ENCODE measurements around the gene RNF224. TPM values are rescaled to one million over a fixed set of nuclear protein-coding genes. Genes with fewer than 3 reads are reported as not detected.
A peak's percentile ranks its signal among the peaks of the same experiment; 100 is the strongest.

The RNF224 gene
- polyA plus RNA-seq, 2 of the 4 experiments (the other 2 are of a cell fraction) = 0.04 TPM; not detected in 1

GRCh38 chr9:137200311-137201204 lies 26.7 kb upstream of the RNF224 start, which contains the start of gene TPRN (continued):
- TF ChIP-seq REST (IDR thresholded peaks at IDR 0.05) (no peak), POLR2A (IDR thresholded peaks at IDR 0.05; ENCODE audit: low read length) (peak; percentile 82), PHF8 (IDR thresholded peaks at IDR 0.05; ENCODE audit: borderline replicate concordance, low read depth) (0 out of 2 replicates have a peak, but pooled peaks have one; percentile 29)
- TF ChIP-seq, protein P1, sequence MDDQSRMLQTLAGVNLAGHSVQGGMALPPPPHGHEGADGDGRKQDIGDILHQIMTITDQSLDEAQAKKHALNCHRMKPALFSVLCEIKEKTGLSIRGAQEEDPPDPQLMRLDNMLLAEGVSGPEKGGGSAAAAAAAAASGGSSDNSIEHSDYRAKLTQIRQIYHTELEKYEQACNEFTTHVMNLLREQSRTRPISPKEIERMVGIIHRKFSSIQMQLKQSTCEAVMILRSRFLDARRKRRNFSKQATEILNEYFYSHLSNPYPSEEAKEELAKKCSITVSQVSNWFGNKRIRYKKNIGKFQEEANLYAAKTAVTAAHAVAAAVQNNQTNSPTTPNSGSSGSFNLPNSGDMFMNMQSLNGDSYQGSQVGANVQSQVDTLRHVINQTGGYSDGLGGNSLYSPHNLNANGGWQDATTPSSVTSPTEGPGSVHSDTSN (IDR thresholded peaks at IDR 0.05) = no peak

DNA sequence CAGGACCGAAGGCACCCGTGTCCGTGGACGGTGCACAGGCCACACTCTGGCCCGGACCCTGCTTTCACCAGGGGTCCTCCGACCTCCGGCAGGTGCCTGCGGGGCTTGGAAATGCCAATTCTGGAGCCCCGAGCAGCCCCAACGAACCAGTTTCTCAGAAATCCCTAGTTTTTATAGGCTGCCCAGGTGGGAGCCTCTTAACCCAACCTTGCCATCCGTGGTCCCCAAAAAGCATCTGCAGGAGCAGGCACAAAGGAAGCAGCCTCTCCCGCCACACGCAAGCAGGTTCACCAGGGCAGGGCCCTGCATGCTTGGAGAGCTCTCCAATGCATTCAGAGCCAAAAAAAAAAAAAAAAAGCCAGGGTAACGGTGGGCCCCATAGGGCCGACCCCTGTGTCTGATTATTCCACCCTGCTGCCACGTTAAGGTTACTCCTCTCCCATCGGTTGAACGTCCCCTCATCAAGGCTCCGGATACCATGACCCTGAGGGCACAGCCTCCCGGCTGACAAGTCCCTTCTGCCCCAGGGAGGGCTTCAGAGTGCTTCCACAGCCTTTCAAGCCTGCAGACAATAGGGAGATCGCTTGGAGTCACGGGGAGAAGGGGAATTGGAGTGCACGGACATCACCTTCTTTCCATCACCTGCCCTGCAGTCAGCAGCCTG lies 26.0 kb upstream of the RNF224 start:
- ChIA-PET CTCF (interaction anchor here (1.2 to 3.7 kb wide), 8 partner anchors 9 to 172 kb away, joined by 3 to 17 read pairs (median 6); partner anchors contain the start of genes ANAPC2, RNF224 and SSNA1), POLR2A (interaction anchor here (0.6 to 2.5 kb wide), 19 partner anchors 9 to 849 kb away, joined by 3 to 38 read pairs (median 4); partner anchors contain the start of genes ANAPC2, CYSRT1, MAN1B1 and SSNA1)
- peak overlapping the region; percentile 80 to 87 for H3K27ac ChIP-seq
- H3K4me2 ChIP-seq = peak overlapping the region; percentile 83
- no peak for FAIRE-seq
- 40% methylated on average over 18 of the region's 23 CpGs for WGBS (ENCODE audit: missing lambda C conversion rate)
- TF ChIP-seq FOSB (CRISPR knock-in tag; IDR thresholded peaks at IDR 0.05) (no peak), SMC3 (IDR thresholded peaks at IDR 0.05) (no peak), ZSCAN20 (CRISPR knock-in tag; IDR thresholded peaks at IDR 0.05) (no peak), JUNB (IDR thresholded peaks at IDR 0.05) (no peak), POLR2A (IDR thresholded peaks at IDR 0.05; ENCODE audit: low read length) (no peak), ZNF302 (CRISPR knock-in tag; IDR thresholded peaks at IDR 0.05) (no peak)
- TF ChIP-seq, protein P2, sequence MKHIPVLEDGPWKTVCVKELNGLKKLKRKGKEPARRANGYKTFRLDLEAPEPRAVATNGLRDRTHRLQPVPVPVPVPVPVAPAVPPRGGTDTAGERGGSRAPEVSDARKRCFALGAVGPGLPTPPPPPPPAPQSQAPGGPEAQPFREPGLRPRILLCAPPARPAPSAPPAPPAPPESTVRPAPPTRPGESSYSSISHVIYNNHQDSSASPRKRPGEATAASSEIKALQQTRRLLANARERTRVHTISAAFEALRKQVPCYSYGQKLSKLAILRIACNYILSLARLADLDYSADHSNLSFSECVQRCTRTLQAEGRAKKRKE (CRISPR knock-in tag; IDR thresholded peaks at IDR 0.05; ENCODE audit: low read depth) = no peak
- TF ChIP-seq, protein P3, sequence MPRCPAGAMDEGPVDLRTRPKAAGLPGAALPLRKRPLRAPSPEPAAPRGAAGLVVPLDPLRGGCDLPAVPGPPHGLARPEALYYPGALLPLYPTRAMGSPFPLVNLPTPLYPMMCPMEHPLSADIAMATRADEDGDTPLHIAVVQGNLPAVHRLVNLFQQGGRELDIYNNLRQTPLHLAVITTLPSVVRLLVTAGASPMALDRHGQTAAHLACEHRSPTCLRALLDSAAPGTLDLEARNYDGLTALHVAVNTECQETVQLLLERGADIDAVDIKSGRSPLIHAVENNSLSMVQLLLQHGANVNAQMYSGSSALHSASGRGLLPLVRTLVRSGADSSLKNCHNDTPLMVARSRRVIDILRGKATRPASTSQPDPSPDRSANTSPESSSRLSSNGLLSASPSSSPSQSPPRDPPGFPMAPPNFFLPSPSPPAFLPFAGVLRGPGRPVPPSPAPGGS (IDR thresholded peaks at IDR 0.05) = no peak
- DNase-seq (ENCODE audit: low read depth in 1 of 2, low spot score in 1 of 2) = no peak
- no peaks in the 10 kb centered on the region for H3K9me3 ChIP-seq
- ATAC-seq = no peak; a peak in 1 of 6 replicates
- peak overlapping the region; percentile 60 for H3K4me3 ChIP-seq
- H3K4me1 ChIP-seq = peaks cover 36% of the 10 kb centered on the region

DNA sequence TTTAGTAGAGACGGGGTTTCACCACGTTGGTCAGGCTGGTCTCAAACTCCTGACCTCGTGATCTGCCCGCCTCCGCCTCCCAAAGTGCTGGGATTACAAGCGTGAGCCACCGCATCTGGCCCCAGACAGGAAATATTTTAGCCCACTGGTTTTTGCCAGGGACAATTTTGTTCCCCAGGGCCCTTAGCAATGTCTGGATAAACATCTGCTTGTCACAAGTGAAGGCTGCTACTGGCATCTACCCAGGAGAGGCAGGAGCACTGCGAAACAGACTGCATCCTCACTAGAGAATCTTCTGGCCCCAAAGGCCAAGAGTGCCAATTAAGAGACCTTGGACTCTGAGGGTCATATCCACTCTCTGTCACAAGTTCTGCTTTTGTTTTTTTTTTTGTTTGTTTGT lies 24.3 kb upstream of the RNF224 start:
- no peak for FAIRE-seq
- H3K4me1 ChIP-seq = peaks cover 45% of the 10 kb centered on the region

More for the DNA sequence above, 24.3 kb upstream of the RNF224 start:
- POLR2A ChIA-PET = no interaction called here
- H3K4me2 ChIP-seq = no peak overlapping the region
- ATAC-seq (no peak), DNase-seq (ENCODE audit: low read depth in 1 of 2, low spot score in 1 of 2) (no peak)
- no peak overlapping the region for H3K27ac ChIP-seq
- no peaks in the 10 kb centered on the region for H3K9me3 ChIP-seq
- H3K4me3 ChIP-seq = no peak overlapping the region
- WGBS (ENCODE audit: missing lambda C conversion rate) = 87% methylated on average over 8 of the region's 8 CpGs
- TF ChIP-seq CBX8 (IDR thresholded peaks at IDR 0.05) (no peak), SREBF2 (IDR thresholded peaks at IDR 0.05) (no peak), KDM5A (IDR thresholded peaks at IDR 0.05) (no peak), FOSB (CRISPR knock-in tag; IDR thresholded peaks at IDR 0.05) (no peak), RAD21 (conservative IDR thresholded peaks at IDR 0.05 in 1 of 2, IDR thresholded peaks at IDR 0.05 in 1 of 2) (no peak)
- TF ChIP-seq, protein P3 (IDR thresholded peaks at IDR 0.05) = no peak
- CTCF ChIA-PET = interaction anchor here (0.7 to 3.7 kb wide), 5 partner anchors 10 to 133 kb away, joined by 3 to 17 read pairs (median 5); partner anchors contain the start of genes RNF224 and SAPCD2
